GM15510 (cell line): ENCODE results near the gene TESK1.

ENCODE experiments used
- POLR2A ChIP-seq: IDR thresholded peaks from 3 replicates; pipeline ENCODE4 v1.6.1; 2011; ENCODE audit warnings: borderline replicate concordance; ENCODE audit not compliant: insufficient read length; ENCODE audit errors: extremely low read depth

TESK1 gene

GRCh38 chr9:35635730-35636129, 30.7 kb downstream of the TESK1 start:
- no peak for TF ChIP-seq POLR2A

GRCh38 chr9:35636135-35636876, 31.2 kb downstream of the TESK1 start:
- TF ChIP-seq POLR2A = no peak

GRCh38 chr9:35639631-35640030, 34.6 kb downstream of the TESK1 start:
- TF ChIP-seq POLR2A = no peak

GRCh38 chr9:35643046-35643445, 38.0 kb downstream of the TESK1 start:
- no peak for TF ChIP-seq POLR2A

GRCh38 chr9:35646153-35646532, 41.1 kb downstream of the TESK1 start:
- TF ChIP-seq POLR2A = no peak

GRCh38 chr9:35646533-35647265, 41.6 kb downstream of the TESK1 start:
- peak; percentile 75 for TF ChIP-seq POLR2A

GRCh38 chr9:35649431-35650340, 44.6 kb downstream of the TESK1 start:
- no peak for TF ChIP-seq POLR2A

- peak; percentile 32 for TF ChIP-seq POLR2A
These were observed 45.5 kb downstream of the TESK1 start, which contains the start of gene SIT1 for GRCh38 chr9:35650341-35651158. Gene SIT1, minus strand, starts transcription at chr9:35650931. Its CDS starts 78 bp downstream, at chr9:35650853.

- TF ChIP-seq POLR2A = no peak
These were observed 47.1 kb downstream of the TESK1 start for GRCh38 chr9:35651956-35652828.

- TF ChIP-seq POLR2A = no peak
These were observed 47.8 kb downstream of the TESK1 start for GRCh38 chr9:35652829-35653209.

GRCh38 chr9:35653611-35654010, 48.5 kb downstream of the TESK1 start:
- no peak for TF ChIP-seq POLR2A

GRCh38 chr9:35656348-35656747, 51.3 kb downstream of the TESK1 start:
- no peak for TF ChIP-seq POLR2A

- TF ChIP-seq POLR2A = no peak
These were observed 51.9 kb downstream of the TESK1 start for GRCh38 chr9:35656831-35657545.
